ENCODE measurements around the gene CCNQ.

Gene CCNQ

DNA sequence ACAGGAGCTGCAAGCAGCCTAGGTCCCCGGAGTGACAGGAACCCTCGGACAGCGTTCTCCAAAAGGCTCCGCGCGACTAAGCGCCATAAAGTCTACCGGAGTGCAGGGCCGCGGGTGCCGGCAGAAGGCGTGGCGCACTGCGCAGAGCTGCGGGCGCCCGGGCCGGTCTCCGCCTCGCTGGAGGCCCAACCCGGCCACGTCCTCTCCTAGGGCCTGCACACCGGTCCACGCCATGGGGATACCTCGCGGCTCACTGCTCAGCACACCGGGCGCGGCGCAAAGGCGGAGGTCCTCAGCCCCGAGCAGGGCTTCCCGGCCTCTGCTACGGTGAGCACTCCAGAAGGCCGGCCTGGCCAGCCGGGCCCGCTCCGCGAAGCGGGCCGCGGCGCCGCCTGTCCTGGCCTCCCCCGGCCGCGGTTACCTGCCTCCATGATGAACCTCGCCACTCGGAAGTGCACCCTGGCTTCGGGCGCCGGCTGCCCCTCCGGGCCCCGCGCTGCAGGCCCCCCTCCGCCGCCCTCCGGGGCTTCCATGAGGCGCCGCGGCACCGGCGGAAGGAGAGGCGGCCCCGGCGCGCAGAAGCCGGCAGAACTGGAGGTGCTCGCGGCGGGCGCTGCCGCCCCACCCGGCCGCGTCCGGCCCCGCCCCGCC is at the start of gene CCNQ:
CCNQ (minus strand) TSS at position 599 of the 651 bp plus-strand sequence; CDS start at position 533, 66 bp downstream.
- no peak for DNase-seq

- no peak for DNase-seq
These were observed 48.8 kb upstream of the CCNQ start for GRCh38 chrX:153647461-153648357.

GRCh38 chrX:153646620-153647373 is 47.9 kb upstream of the CCNQ start, which contains the start of gene DUSP9:
TSS of gene DUSP9 (plus strand) at chrX:153647203. CDS start at chrX:153647954, 751 bp downstream.
- DNase-seq, result no peak

DNA sequence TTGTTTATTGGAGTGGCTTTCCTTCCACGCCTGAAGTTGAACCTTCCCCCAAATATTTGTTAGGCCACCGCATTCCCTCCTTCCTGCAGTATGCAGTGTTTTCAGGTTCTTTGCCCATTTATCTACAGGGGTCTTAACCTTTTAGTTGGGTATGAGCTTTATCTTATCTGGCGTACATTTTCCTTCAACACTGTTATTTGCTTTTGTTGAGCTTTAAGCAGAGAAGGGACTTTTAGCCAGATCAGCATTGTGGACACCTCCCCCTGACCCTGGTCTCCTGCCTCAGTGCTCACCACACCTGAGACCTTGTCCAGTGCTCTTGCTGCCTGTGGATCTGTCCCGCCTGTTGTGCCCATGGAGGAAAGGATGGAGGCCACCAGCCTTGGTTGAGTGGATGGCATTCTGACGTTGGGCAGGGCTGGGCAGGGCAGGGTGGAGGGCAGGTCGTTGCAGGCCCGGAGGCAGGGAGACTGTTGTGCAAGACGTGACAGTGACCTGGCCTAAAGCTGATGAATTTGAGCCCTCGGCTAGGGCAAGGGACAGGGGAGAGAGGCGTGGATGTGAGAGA is 47.1 kb upstream of the CCNQ start:
- DNase-seq, result no peak

- no peak for DNase-seq
These were observed 46.2 kb upstream of the CCNQ start for GRCh38 chrX:153645151-153645550.

DNA sequence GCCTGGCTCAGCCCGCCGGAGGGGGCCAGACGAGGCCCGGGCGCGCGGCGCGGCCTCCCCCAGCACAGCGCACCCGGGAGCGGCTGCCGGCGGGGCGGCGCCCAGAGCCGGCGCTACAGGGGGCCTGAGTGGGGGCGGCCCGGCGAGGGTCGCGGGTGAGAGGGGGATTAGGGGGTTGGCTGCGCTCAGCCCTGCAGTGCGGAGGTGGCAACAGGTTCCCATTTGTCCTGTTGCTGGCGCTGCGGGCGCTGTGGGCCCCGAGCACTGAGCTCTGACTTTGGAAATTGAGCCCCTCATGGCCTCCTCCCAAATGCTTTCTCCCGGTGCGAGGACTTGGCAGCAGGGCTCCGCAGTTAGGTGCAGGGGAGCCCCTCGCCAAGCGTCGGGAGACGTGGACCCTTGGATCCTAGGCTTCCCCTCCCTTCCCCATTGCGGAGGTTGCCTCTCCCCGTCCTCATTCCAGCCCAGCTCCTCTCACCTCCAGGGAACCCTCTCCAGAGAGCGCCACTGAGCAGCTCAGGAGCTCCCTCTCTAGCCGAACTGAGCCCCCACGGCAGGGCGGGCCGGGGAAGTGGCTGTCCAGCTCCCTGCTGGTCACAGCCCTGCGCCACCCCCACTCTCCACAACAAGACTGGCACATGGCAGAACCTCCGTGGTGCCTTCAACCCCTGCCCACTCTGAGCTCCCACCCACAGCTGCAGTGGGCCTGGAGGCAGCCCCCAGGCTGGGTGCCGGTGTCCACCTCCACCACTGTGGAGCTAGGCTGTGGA is 45.6 kb upstream of the CCNQ start:
- no peak for DNase-seq

DNA sequence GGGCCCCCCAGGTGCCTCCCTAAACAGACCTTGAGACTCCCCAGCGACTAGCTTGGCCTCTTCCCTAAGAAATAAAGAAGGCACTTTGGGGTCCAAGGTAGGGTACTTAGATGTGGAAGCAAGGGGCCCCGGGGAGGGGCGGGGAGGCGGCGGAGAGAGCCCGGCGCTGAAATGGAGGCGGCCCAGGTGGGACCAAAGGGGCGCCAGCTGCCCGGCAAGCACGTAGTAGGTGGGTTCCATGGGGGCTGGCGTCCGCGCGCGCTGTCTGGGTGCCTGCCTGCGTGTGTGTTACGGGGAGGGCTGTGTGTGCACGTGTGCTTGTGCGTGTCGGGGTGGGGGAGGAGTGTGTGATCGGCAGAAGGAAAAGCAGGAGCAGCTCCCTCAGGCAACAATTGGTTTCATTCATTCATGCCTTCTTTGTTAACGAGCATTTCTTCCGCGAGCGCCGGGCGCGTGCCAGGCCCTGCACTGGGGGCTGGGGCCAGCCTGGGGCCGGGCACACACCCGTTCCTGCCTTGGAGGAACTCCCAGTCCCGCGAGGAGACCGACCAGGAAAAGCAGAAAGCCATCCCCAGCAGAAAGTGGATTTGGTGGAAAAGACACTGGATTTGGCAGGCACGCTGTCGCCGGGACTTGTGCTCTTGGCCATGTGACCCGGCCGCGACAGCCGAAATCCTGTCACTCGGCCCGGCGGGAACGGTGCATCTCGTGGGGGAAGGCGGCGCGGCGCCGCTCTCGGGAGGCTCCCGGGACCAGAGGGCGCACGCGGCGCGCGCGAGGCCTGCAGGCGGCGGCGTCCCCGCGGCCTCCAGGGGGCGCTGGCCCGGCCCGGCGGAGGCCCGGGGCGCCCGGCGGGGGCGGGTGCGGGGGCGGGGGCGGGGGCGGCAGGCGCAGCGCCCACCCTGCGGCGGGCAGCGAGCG is 44.8 kb upstream of the CCNQ start:
- no peak for DNase-seq

- DNase-seq, result no peak
These were observed 43.9 kb upstream of the CCNQ start for GRCh38 chrX:153642655-153643430.

DNA sequence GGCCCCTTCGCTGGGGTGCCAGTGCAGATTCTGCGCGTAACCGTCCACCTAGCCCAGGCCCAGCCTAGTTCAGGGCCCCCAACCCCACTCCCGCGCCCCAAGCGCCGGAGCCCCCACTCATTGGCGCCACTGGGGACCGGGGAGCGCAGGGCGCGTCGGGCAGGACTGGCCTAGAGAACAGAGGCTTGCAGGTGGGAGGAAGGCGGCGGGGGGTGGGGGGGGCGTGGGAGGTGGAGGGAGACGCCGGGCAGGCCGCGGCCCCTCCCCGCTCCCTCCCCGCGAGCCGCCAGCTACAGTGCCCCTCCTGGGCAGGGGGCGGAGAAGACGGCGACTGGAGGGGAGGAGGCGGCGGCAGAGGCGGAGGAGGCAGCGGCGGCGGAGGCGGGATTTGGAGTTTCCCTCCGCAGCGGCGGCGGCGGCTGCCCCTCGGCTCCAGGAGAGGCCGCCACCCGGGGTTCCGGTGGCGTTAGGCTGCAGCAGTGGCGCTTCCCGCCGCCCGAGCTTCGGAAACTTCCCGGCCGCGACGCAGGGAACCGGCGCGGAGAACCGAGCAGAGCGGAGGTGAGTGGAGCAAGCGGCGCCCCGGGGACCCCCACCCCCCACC is 43.2 kb upstream of the CCNQ start:
- DNase-seq, result no peak

DNA sequence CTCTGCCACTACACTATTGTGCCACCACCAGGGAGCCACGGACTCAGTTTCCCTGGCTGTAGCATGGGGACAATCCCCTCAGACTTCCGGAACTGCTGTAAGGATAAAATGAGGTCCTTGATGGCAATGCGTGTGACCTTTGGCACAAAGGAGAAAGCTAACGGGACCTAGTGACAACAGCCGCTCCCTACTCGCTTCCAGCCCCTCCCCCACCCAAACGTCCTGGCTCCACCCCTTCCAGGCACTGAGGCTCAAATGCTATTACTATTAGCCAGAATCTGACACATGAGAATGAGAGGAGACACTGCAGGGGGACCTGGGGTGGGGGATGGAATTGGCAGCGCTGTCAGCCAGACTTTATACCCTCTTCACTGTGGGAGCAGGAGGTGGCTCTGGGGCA is 42.7 kb upstream of the CCNQ start:
- DNase-seq, result no peak

DNA sequence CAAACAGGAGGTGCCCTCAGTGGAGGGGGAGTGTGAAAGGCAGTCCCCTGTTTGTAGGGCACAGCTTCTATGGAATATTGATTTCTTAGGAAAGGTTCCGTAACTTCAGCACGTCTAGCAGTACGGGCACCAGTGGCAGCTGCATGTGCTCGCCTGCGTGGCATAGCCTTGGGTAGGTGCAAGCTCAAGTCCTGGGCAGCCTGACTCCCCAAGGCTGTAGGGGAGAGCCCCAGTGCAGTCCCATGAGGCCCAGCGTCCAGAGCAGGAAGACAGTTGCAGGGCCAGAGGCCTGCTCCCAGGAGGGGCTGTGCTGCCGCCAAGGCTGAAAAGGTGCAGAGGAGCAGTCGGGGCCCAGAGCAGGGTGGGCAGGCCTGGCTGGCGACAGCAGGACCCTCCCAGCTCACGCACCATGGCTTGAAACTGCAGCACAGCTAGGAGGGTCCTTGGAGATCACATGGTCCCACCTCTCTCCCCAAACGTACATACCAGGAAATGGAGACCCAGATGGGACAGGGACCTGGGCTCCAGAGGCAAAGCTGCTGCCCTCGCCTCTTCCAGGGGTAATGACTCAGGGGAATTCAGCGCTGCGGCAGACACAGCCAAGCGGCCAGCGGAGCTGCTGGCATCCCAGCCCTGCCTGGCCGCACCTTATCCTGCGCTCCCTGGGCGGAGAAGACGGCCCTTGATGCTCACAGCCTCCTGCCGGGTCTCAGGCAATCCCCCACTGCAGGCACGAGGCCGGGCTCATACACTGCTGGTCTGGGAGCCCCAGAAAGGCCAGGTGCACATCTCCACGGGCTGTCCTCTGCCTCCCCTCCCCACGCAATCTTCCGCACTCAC is 42.0 kb upstream of the CCNQ start:
- no peak for DNase-seq

DNA sequence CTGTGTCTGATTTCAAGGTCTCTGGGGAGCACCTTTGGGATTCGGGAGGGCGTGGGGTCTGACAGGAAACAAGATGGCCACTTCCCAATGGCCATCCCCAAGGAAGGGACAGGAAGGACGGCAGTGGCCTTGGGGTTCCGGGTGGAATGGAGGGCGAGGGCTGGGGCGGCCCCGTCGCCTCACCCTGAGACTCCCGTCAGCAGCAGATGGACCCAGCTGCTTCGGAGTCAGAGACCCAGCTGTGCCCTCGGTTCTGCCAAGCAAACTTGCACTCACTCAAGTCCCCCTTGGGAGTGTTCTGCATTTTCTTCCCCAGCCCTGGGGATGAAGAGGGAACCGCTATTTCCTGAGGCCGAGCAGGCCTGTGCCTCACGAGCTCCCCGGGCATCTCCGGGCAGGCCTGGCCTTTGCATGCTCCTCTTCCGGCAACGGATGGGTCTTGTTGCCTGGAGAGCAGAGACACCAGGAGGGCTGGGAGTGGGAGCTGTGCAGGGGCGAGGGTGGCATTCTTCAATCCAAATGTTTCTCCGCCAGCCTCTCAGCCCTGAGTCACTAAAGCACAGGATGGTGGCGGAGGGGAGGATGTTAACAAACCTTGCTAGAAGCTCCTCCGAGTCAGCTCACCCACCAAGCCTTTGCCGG is 41.2 kb upstream of the CCNQ start:
- no peak for DNase-seq

- no peak for DNase-seq
These were observed 40.5 kb upstream of the CCNQ start for GRCh38 chrX:153639177-153640044.

DNA sequence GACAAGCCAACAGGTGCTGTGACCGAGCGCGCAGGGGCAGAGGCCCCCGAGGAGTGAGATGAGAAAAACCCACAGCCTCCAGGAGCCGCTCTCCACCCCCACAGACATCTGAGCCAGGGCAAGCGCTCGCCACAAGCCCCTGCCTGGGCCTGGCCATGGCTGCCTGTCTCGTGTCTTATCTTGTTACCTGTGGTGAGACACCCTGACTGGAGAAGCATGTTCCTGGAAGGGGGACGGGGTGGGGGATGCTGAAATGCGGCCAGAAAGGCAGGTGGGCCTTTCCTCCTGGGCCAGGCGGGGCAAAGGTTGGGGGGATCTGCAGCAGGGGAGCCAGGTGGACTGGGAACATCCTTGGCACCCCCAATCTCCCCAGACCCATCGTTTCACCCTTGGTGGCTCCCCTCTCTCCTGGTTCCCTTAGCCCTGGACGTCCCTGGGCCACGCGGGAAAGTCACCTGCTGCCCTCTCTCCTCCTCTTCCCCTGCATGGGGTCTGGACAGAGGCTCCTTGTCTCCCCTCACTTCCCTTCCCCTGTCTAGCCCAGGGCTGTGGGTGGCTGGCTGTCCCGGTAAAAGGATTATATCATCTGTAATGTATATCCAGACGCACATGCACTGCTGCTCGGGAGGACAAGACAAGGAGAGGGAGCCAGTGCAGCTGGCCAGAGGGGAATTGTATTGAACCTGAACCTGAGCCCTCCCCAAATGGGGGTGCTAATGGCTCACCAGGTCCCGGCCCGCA is 39.7 kb upstream of the CCNQ start:
- no peak for DNase-seq

DNA sequence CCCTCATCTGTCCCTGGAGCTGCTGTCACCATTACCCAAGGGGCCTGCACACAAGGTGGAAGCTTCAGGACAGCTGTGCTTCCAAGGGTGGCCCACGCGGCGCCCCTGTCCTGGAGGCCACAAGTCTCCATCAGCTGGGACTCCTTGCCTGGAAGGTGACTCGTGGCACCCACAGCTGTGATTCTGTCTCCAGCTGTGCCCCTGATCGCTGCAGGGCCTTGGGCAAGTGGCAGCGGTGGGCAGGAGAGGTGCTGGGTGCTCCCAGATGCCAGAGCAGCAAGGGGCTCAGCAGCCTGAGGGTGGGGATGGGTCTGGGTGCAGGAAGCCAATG is 39.1 kb upstream of the CCNQ start:
- no peak for DNase-seq

GRCh38 chrX:153637121-153638040 is 38.4 kb upstream of the CCNQ start:
- no peak for DNase-seq
